HG03139 (cell line): ENCODE results near the gene ADAP1.

ENCODE experiments used
- ATAC-seq: cut with Tn5 transposase; IDR thresholded peaks from one replicate; pipeline ENCODE4 v1.9.1; 2021; ENCODE audit not compliant: unreplicated experiment

The ADAP1 gene

GRCh38 chr7:988963-989529 is 34.6 kb upstream of the ADAP1 start:
- no peak for ATAC-seq

DNA sequence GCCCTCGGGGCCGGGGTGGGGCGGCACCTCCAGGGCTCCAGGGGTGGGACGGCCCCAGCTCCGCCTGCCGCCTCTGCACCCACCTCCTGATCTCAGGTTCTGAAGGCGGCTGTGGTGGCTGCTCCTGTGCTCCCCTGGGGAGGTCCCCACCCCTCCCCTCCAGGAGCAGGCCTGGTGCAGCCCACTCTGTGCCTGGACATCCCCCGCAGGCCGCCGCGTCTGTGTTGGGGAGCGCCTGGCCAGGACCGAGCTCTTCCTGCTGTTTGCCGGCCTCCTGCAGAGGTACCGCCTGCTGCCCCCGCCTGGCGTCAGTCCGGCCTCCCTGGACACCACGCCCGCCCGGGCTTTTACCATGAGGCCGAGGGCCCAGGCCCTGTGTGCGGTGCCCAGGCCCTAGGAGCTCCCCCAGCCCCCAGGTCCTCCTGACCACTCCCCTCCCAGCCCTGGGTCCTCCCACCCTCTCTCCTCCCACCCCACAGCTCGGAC is 34.0 kb upstream of the ADAP1 start:
- ATAC-seq = no peak

DNA sequence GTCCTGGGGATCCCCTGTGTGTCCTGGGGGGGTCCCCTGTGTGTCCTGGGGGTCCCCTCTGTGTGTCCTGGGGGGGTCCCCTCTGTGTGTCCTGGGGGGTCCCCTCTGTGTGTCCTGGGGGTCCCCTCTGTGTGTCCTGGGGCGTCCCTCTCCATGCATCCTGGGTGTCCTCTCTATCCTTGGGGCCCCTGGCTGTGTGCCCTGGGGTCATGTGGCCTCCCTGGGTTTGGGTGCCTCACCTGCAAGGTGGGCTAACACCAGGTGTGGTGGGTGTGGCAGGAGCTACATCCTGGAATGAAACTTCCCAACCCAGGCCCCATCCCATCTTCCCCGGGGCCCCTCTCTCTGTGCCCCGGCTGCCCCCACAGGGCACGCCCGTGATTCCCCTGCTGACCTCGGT is 33.4 kb upstream of the ADAP1 start:
- no peak for ATAC-seq

GRCh38 chr7:986766-987751 is 32.6 kb upstream of the ADAP1 start:
- ATAC-seq = no peak

DNA sequence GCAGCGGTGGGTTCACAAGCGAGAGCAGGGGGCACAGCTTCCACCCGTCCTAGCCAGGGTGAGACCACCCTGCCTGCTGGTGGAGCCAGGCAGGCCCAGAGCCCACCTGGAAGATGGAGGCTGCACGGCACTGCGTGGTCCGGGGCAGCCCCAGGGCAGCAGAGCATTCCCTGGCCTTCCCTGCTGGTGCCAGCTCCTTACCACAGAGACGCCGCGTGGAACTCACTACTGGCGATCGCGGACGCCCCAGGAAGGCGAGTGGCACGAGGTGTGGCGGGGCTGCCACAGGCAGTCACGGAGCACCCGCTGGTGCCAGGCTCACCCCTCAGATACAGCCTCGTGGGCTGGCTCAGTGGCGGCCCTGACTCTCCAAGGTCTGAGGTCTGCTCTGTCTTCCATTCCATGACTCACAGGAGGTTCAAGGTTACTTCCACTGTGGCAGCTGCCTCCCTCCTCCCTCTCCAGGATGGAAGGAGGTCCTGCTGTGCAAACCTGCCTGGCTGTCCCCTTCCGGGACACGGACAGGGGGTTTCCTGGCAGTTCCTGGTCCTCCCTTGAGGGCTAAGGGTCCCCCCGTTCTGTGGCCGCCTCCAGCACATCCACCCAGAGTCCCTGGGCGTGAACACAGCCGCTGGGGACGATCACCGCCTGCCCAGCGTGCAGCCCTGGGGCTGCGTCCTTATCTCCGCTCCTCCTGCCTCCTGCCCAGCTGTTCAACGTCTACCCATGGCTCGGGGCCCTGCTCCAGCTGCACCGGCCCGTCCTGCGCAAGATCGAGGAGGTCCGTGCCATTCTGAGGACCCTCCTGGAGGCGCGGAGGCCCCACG is 31.6 kb upstream of the ADAP1 start:
- ATAC-seq = no peak

DNA sequence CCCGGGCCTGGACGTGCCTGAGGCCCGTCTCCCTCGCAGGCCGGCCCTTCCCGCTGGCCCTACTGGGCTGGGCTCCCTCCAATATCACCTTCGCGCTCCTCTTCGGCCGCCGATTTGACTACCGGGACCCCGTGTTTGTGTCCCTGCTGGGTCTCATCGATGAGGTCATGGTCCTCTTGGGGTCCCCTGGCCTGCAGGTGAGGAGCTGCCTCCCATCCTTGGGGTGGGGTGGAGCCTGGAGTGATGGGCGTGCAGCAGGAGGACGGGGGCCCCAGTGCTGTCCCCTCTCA is 30.6 kb upstream of the ADAP1 start:
- ATAC-seq = no peak

DNA sequence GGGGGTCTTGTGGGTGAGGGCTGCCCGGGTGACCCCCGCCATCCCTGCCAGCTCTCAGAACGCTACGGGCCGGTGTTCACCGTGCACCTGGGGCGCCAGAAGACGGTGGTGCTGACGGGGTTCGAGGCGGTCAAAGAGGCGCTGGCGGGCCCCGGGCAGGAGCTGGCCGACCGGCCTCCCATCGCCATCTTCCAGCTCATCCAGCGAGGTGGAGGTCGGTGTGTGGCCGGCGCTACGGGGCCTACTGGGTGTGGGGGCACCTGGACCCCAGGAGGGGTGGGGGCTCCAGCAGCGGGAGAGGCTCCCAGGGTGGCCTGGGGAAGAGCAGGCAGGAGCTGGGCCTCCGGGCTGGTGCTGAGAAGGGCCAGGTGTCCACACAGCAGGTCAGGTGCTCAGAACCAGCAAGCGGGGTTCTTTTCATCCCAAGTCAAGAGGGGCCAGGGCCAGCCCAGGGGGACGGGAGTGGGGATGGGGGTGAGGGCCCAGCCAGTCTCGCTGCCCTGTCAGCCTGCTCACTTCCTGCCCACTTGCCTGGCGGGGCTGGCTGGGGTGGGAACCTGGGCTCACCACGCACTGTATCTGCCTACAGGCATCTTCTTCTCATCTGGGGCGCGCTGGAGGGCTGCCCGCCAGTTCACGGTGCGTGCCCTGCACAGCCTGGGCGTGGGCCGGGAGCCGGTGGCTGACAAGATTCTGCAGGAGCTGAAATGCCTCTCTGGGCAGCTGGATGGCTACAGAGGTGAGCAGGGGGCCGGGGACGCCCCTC is 30.1 kb upstream of the ADAP1 start:
- ATAC-seq = no peak

- no peak for ATAC-seq
Measured at GRCh38 chr7:983616-984071, 29.2 kb upstream of the ADAP1 start.

DNA sequence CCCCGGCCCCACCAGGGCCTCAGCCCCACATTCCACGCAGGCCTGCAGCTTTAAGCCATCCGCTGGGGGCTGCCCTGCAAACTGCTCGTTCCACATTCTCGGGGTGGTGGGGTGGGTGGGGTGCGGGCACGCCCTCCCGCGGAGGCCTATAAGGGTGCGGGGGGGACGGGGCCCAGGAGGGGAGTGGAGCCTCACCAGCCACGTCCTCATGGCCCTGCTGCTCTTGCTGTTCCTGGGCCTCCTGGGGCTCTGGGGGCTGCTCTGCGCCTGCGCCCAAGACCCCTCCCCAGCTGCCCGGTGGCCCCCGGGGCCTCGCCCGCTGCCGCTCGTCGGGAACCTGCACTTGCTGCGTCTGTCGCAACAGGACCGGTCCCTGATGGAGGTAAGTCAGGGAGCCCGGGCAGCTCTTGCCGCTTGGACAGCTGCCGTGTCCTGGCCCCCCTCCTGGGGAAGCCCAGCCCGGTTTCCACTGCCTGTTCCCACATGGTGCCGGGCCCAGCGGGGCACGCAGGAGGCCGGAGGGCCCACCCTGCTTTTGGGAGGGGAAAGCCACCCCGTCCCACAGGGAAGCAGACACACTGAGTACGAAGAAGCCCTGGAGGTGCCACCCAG is 28.6 kb upstream of the ADAP1 start, which contains the start of gene CYP2W1:
Gene CYP2W1 (plus strand): TSS at position 178 of the 612 bp plus-strand sequence. CDS start 31 bp downstream, at position 209.
- no peak for ATAC-seq

- no peak for ATAC-seq
Measured at GRCh38 chr7:982511-983003, 28.1 kb upstream of the ADAP1 start.

DNA sequence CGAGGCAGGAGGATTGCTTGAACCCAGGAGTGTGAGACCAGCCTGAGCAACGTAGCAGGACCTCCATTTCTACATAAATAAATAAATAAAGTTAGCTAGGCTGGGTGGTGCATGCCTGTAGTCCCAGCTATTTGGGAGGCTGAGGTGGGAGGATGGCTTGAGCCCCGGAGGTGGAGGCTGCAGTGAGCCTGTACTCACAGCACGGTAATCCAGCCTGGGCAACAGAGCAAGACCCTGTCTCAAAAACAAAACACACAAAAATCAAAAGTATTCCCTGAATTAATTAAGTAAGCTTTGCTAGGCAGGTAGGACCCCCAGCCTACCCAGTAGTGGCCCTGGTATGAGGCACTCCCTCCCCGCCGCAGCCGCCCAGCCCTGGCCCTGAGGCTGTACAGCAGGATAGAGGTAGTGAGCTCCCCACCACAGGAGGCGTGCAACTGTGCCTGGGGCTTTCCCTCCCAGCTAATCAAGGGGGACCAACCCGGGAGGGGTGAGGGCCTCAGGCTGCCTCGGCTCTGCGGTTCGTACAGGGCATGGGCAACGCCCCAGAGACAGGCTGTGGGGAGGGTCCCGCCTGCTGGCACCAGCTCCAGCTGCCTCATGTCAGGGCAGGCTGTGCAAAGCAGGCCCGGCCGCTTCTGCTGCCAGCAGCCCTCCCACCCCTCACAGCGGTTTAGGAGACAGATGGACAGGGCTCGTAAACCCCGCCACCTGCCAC is 27.5 kb upstream of the ADAP1 start:
- ATAC-seq = no peak

GRCh38 chr7:979886-980571 is 25.5 kb upstream of the ADAP1 start:
- no peak for ATAC-seq

DNA sequence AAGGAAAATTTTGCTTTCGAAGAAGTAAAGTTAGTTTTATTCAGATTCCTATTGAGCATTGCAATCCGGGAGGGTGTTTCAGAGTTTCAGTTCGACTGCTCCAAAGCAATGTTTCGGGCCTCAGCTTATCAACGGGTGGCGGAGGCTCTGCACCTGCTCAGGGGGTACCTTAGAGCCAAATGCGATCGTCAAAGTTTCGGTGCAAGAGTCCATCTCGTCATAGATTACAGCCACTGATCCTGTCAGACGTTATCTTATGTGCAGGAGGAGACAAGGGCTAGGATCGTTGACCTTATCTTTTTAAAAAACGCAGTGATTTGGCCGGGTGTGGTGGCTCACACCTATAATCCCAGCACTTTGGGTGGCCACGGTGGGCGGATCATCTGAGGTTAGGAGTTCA is 24.7 kb upstream of the ADAP1 start:
- no peak for ATAC-seq

- no peak for ATAC-seq
Measured at GRCh38 chr7:978416-979091, 24.1 kb upstream of the ADAP1 start.

DNA sequence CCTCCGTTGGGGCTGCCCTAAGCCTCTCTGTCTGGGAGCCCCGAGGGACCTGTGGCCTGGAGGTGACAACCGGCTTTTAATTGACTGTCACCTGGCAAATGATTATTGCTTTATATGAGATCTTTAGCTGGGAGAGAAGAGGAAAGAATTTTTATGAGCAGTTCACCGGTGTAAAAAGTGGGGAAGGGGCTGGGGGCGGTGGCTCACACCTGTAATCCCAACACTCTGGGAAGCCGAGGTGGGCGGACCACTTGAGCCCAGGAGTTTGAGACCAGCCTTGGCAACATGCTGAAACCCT is 23.5 kb upstream of the ADAP1 start:
- no peak for ATAC-seq

- ATAC-seq = no peak
Measured at GRCh38 chr7:977326-978048, 23.0 kb upstream of the ADAP1 start.

DNA sequence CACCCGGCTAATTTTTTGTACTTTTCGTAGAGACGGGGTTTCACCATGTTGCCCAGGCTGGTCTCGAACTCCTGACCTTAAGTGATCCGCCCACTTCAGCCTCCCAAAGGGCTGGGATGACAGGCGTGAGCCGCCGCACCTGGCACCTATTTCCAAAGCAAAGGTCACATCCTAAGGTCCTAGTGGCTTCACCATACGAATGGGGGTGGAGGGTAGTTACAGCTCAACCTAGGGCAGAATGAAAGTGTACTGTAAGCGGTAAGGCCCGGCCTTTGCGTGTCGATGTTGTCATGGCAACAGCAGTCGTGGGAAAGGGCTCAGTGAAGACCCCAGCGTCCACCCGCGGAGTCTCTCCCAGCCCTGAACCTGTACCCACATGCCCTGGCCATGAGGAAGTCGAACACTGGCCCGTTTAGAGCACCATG is 22.4 kb upstream of the ADAP1 start:
- ATAC-seq = no peak
